Activated CD4-positive, alpha-beta T cell treated with anti-CD3 and anti-CD28 coated beads, Interleukin-10, Interleukin-2, amounts not matched to agents 100 ng/mL and 50 ng/mL, durations not matched to agents 16 hours and 8 hours (primary cell): Measurements from ENCODE around the gene MATR3.
"Not testable (repeated sequence)": the region's sequence is repeated elsewhere in the genome, so short reads cannot be mapped to it uniquely, and the experiment has no call there.

ENCODE experiments used
- DNase-seq: peaks from one replicate; pipeline ENCODE4 v3.0.0-alpha.2; 2020

MATR3 gene, protein sequence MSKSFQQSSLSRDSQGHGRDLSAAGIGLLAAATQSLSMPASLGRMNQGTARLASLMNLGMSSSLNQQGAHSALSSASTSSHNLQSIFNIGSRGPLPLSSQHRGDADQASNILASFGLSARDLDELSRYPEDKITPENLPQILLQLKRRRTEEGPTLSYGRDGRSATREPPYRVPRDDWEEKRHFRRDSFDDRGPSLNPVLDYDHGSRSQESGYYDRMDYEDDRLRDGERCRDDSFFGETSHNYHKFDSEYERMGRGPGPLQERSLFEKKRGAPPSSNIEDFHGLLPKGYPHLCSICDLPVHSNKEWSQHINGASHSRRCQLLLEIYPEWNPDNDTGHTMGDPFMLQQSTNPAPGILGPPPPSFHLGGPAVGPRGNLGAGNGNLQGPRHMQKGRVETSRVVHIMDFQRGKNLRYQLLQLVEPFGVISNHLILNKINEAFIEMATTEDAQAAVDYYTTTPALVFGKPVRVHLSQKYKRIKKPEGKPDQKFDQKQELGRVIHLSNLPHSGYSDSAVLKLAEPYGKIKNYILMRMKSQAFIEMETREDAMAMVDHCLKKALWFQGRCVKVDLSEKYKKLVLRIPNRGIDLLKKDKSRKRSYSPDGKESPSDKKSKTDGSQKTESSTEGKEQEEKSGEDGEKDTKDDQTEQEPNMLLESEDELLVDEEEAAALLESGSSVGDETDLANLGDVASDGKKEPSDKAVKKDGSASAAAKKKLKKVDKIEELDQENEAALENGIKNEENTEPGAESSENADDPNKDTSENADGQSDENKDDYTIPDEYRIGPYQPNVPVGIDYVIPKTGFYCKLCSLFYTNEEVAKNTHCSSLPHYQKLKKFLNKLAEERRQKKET

DNA sequence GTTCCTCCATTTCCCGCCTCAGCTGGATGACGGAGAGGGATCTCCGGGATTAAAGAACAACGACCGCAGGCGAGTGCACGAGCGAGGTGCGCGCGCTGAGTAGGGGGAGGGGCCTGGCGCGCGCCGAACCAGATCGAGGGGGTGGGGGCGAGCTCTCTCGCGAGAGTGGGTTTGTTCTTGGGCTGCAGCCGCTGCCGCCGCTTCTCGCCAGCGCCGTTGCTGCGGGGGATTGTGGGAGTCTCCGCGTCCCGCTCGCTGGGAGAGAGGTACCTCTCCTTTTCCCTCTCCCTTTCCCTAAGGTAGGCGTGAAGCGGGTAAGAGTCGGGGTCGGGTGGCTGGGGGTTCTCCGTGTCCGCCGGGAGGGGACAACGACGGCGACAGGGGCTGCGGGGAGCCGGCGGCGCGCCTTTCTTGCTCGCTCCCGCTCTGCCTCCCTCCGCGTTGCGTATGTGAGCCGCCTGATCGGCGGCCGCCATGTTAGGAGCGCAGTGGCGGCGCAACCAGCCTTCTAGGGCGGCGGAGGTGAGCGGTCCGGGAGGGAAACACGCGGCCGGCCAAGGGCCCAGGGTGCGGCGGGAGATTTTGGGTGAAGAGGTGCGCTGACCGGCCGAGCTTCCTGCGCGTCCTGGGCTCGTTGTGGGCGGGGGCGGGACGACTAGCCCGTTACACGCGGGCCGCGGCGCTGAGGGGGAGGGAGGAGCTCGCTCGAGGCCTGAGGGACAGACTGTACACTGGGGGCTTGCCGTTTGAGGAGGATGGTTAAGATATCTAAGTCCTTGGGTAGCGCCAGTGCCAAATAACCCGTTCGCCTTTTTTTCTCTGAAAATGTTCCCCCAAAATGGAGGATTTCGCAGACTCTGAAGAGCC lies at the start of gene MATR3:
Gene MATR3 (plus strand): TSS at position 234 of the 867 bp plus-strand sequence. CDS start 13,676 bp downstream, outside the sequence.
- peak; percentile 96 for DNase-seq

- DNase-seq, result no peak
Measured at GRCh38 chr5:139245637-139246339, 47.8 kb upstream of the MATR3 start.

GRCh38 chr5:139246394-139246793 lies 47.1 kb upstream of the MATR3 start:
- peak; percentile 79 for DNase-seq

- no peak for DNase-seq
Measured at GRCh38 chr5:139248826-139249453, 44.6 kb upstream of the MATR3 start.

- DNase-seq, result peak; percentile 67
Measured at GRCh38 chr5:139251281-139251687, 42.3 kb upstream of the MATR3 start.

- no peak for DNase-seq
Measured at GRCh38 chr5:139251695-139252288, 41.7 kb upstream of the MATR3 start.

DNA sequence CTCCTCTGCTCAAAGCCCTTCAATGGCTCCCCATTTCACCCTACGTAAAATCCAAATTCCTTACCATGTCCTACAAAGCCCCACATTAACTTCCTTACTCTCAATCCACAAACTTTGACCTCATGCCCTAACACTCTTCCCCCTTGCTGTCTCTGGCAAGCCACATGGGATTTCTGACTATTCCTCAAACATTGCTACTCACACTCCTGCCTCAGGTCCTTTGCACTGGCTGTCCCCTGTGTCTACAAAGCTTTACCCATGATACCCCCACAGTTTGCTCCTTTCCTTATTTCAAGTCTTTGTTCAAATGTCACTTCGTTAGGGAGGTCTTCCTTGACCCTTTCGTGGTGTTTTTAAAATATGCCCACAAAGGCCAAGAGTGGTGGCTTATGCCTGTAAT lies 40.4 kb upstream of the MATR3 start:
- no peak for DNase-seq

DNA sequence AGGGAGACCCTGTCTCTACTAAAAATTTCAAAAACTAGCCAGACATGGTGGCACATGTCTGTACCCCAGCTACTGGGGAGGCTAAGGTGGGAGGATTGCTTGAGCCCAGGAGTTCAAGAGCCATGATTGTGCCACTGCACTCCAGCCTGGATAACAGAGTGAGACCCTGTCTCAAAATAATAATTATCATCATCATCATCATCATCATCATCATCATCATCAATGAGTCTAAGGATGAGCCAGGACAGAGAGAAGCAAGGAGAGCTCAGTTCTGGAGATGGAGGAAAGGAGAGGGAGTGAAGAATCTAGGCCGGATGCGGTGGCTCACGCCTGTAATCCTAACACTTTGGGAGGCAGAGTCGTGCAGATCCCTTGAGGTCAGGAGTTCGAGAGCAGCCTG lies 36.7 kb upstream of the MATR3 start:
- no peak for DNase-seq

GRCh38 chr5:139262059-139262741 lies 31.3 kb upstream of the MATR3 start:
- DNase-seq, result no peak

- peak; percentile 79 for DNase-seq
Measured at GRCh38 chr5:139262742-139263445, 30.6 kb upstream of the MATR3 start.

DNA sequence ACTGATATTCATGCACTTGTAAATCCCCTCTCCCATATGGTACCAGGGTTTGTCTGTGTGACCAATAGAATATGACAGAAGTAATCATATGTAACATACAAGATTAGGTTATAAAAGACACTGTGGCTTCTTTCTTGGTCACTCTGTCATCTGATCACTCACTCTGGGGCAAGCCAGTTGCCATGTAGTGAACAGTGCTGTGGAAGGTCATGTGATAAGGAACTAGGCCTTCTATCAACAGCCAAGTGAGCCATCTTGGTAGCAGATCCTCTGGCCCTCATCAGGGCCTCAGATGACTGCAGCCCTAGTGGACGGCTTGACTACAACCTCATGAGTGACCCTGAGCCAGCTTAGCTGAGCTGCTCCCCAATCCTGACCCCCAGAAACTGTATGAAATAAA lies 30.0 kb upstream of the MATR3 start:
- DNase-seq, result no peak

DNA sequence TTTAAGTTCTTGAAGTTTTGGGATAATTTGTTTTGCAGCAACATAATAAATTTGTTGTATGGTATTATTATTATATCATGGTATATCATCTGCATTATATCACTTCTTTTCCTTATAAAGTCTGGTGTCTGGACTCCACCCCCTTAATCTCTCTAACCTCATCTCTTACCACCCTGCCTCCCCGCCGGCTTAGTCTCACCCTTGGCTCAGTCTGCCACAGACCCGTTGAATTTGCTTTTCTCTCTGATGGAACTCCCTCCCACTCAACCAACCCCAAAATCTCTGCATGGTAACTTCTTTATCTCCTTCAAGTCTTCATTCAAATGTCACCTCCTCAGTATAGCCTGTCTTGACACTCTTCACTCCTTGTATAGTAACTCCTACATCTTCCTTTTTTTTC lies 29.6 kb upstream of the MATR3 start:
- no peak for DNase-seq

DNA sequence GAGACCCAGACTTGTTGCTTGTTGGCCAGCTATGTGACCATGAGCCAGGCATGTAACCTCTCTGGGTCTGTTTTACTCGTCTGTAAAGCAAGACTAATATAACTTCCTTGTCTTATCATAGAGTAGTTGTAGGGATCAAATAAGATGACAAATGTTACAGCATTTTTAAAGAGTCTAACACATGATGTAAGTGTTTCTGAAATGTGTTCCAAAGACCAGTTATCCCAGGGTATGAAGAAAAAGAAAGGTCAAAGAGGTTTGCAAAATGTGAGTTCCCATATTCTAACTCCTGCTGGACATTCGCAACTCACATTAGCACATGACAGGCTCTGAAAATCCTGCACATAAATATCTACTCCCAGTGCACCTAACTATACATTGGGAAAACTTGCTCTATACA lies 28.5 kb upstream of the MATR3 start:
- no peak for DNase-seq

DNA sequence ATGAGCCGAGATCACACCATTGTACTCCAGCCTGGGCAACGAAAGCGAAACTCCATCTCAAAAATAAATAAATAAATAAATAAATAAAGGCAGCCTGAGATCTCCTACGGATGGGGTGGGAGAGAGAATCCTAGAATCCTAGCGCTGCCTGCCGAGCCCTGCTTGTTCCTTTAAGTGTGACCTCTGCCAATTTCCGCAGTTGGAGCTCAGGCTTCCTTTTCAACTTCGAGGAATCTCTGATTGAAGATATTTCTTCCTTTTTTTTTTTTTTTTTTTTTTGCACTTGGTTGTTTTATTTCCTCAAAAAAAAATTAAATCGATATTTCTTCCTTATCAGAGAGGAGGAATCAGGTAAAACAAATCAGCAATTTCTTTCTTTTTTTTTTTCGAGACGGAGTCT lies 27.3 kb upstream of the MATR3 start:
- DNase-seq, result no peak

GRCh38 chr5:139267481-139267880 lies 26.1 kb upstream of the MATR3 start:
- no peak for DNase-seq

- no peak for DNase-seq
Measured at GRCh38 chr5:139268364-139269202, 25.0 kb upstream of the MATR3 start.

DNA sequence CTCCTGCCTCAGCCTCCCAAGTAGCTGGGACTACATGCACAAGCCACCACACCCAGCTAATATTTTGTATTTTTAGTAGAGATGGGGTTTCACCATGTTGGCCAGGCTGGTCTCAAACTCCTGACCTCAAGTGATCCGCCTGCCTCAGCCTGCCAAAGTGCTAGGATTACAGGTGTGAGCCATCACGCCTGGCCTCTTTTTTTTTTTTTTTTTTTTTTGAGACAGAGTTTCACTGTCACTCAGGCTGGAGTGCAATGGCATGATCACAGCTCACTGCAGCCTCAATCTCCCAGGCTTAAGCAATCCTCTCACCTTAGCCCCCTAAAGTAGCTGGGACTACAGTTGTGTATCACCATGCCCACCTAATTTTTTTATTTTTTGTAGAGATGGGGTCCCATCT lies 22.8 kb upstream of the MATR3 start:
- not testable (repeated sequence) for DNase-seq

GRCh38 chr5:139271201-139272027 lies 22.1 kb upstream of the MATR3 start:
- no peak for DNase-seq
